Osteoblast (primary cell): Measurements from ENCODE around the gene PSKH1. TPM values are rescaled to one million over a fixed set of nuclear protein-coding genes. Genes with fewer than 3 reads are reported as not detected.
A peak's percentile ranks its signal among the peaks of the same experiment; 100 is the strongest.

Source experiments
- DNase-seq: peaks from one replicate; pipeline ENCODE4 v3.0.0; 2011; ENCODE audit warnings: low spot score, mixed read lengths; ENCODE audit not compliant: insufficient read length; ENCODE audit errors: missing footprints
- H2AFZ ChIP-seq: 2 replicates; pipeline ENCODE4 v1.6.0; 2011; ENCODE audit warnings: mild to moderate bottlenecking, low read length
- H3K27ac ChIP-seq: 2 replicates; pipeline ENCODE4 v1.5.1; 2011; ENCODE audit warnings: mild to moderate bottlenecking, low read depth, low read length, moderate library complexity
- H3K27me3 ChIP-seq: 2 replicates; pipeline ENCODE4 v1.6.0; 2012; ENCODE audit warnings: mild to moderate bottlenecking, control low read depth, inconsistent platforms, low read length, moderate library complexity; ENCODE audit not compliant: insufficient read depth
- H3K36me3 ChIP-seq: 2 replicates; pipeline ENCODE4 v1.5.1; 2011; ENCODE audit warnings: mild to moderate bottlenecking, low read length, control low read depth, moderate library complexity; ENCODE audit not compliant: insufficient read depth
- H3K4me1 ChIP-seq: 2 replicates; pipeline ENCODE4 v1.5.1; 2011; ENCODE audit warnings: mild to moderate bottlenecking, low read length, control low read depth, moderate library complexity; ENCODE audit not compliant: insufficient read depth
- H3K4me2 ChIP-seq: 2 replicates; pipeline ENCODE4 v1.6.0; 2011; ENCODE audit warnings: mild to moderate bottlenecking, low read length; ENCODE audit not compliant: insufficient read depth
- H3K4me3 ChIP-seq: fragments of 200-600 bp; sonication (generic); 3 replicates; pipeline ENCODE4 v1.5.1; 2012; ENCODE audit warnings: mild to moderate bottlenecking, low read length, inconsistent platforms; ENCODE audit not compliant: insufficient read depth
- H3K79me2 ChIP-seq: 2 replicates; pipeline ENCODE4 v1.6.0; 2012; ENCODE audit warnings: mild to moderate bottlenecking, low read length, control low read depth, inconsistent platforms; ENCODE audit not compliant: insufficient read depth
- H3K9me3 ChIP-seq: 2 replicates; pipeline ENCODE4 v1.5.1; 2011; ENCODE audit warnings: low read depth, low read length, control low read depth
- H4K20me1 ChIP-seq: 2 replicates; pipeline ENCODE4 v1.6.0; 2012; ENCODE audit warnings: mild to moderate bottlenecking, low read length, control low read depth; ENCODE audit not compliant: insufficient read depth
- CTCF ChIP-seq: IDR thresholded peaks from 2 replicates; pipeline ENCODE4 v1.5.1; 2011; ENCODE audit warnings: mild to moderate bottlenecking, low read depth, low read length, moderate library complexity; ENCODE audit errors: extremely low read depth
- total RNA-seq: library from RNA; depleted of rRNA; stranded (reverse); fragments of >200 nt; gene quantifications from 2 replicates; pipeline ENCODE4 v1.2.3, GENCODE V29; 2012

The PSKH1 gene
- total RNA-seq, 1 donor, result 18.5 TPM

- DNase-seq, result no peak
- peaks cover 94% of the 10 kb centered on the region for H3K79me2 ChIP-seq
- peaks cover 7% of the 10 kb centered on the region for H3K36me3 ChIP-seq
- no peak overlapping the region for H3K27ac ChIP-seq
- TF ChIP-seq CTCF, result no peak
- H2AFZ ChIP-seq, result no peak overlapping the region
- H3K9me3 ChIP-seq, result no peaks in the 10 kb centered on the region
- H3K27me3 ChIP-seq, result no peaks in the 10 kb centered on the region
- no peak overlapping the region for H3K4me2 ChIP-seq
- H3K4me3 ChIP-seq, result no peak overlapping the region
- peaks cover 17% of the 10 kb centered on the region for H3K4me1 ChIP-seq
- H4K20me1 ChIP-seq, result peaks cover 62% of the 10 kb centered on the region
These were observed 39.4 kb upstream of the PSKH1 start for GRCh38 chr16:67853670-67854069.

- Histone ChIP-seq H3K36me3 (peaks cover 7% of the 10 kb centered on the region), H3K79me2 (peaks cover 94% of the 10 kb centered on the region), H3K27me3 (no peaks in the 10 kb centered on the region), H3K27ac (no peak overlapping the region), H2AFZ (no peak overlapping the region), H4K20me1 (peaks cover 57% of the 10 kb centered on the region), H3K4me1 (peaks cover 22% of the 10 kb centered on the region), H3K9me3 (no peaks in the 10 kb centered on the region), H3K4me3 (no peak overlapping the region), H3K4me2 (no peak overlapping the region)
- peak; percentile 58 for DNase-seq
- TF ChIP-seq CTCF, result no peak
These were observed 37.3 kb upstream of the PSKH1 start for GRCh38 chr16:67855789-67856188.

- TF ChIP-seq CTCF, result no peak
- Histone ChIP-seq H3K4me3 (no peak overlapping the region), H3K4me1 (peaks cover 34% of the 10 kb centered on the region), H3K9me3 (no peaks in the 10 kb centered on the region), H3K36me3 (peaks cover 17% of the 10 kb centered on the region), H3K79me2 (peaks cover 94% of the 10 kb centered on the region), H4K20me1 (peaks cover 62% of the 10 kb centered on the region), H2AFZ (no peak overlapping the region), H3K4me2 (peak overlapping the region; percentile 49), H3K27me3 (no peaks in the 10 kb centered on the region), H3K27ac (peak overlapping the region; percentile 97)
- no peak for DNase-seq
These were observed 36.0 kb upstream of the PSKH1 start for GRCh38 chr16:67856927-67857546.

GRCh38 chr16:67857547-67858233, 35.4 kb upstream of the PSKH1 start:
- H3K4me1 ChIP-seq, result peaks cover 41% of the 10 kb centered on the region
- peak overlapping the region; percentile 97 for H3K27ac ChIP-seq
- H3K79me2 ChIP-seq, result peaks cover 96% of the 10 kb centered on the region
- H3K36me3 ChIP-seq, result peaks cover 17% of the 10 kb centered on the region
- no peaks in the 10 kb centered on the region for H3K27me3 ChIP-seq
- H2AFZ ChIP-seq, result no peak overlapping the region
- no peak for TF ChIP-seq CTCF
- no peaks in the 10 kb centered on the region for H3K9me3 ChIP-seq
- peaks cover 62% of the 10 kb centered on the region for H4K20me1 ChIP-seq
- H3K4me3 ChIP-seq, result no peak overlapping the region
- peak; percentile 98 for DNase-seq
- H3K4me2 ChIP-seq, result peak overlapping the region; percentile 49
